Parathyroid adenoma (tissue), 2 donors: ENCODE data around the gene LARGE1.

Source experiments
- H2AFZ ChIP-seq: fragments of 300-600 bp; sonication (generic); one replicate; pipeline ENCODE4 v1.7.0; 2017; ENCODE audit warnings: antibody characterized with exemption, mild to moderate bottlenecking
- H3K27ac ChIP-seq: fragments of 300-600 bp; sonication (generic); one replicate; pipeline ENCODE4 v1.7.0; 2017
- H3K27me3 ChIP-seq: fragments of 300-600 bp; sonication (generic); one replicate; pipeline ENCODE4 v1.7.0; 2017; ENCODE audit warnings: low read length; ENCODE audit not compliant: control insufficient read depth, insufficient read depth
- H3K36me3 ChIP-seq: fragments of 300-600 bp; sonication (generic); one replicate; pipeline ENCODE4 v1.7.0; 2017; ENCODE audit warnings: low read length; ENCODE audit not compliant: control insufficient read depth, insufficient read depth
- H3K4me1 ChIP-seq: fragments of 300-600 bp; sonication (generic); one replicate; pipeline ENCODE4 v1.7.0; 2017; ENCODE audit warnings: control low read depth
- H3K4me2 ChIP-seq: fragments of 300-600 bp; sonication (generic); one replicate; pipeline ENCODE4 v1.7.0; 2017; ENCODE audit warnings: low read length
- H3K4me3 ChIP-seq: fragments of 300-600 bp; sonication (generic); one replicate; pipeline ENCODE4 v1.7.0; 2017; ENCODE audit warnings: low read depth, low read length
- H3K79me2 ChIP-seq: fragments of 300-600 bp; sonication (generic); one replicate; pipeline ENCODE4 v1.7.0; 2017; ENCODE audit warnings: control low read depth
- H3K9ac ChIP-seq: fragments of 300-600 bp; sonication (generic); one replicate; pipeline ENCODE4 v1.7.0; 2017; ENCODE audit warnings: mild to moderate bottlenecking
- H3K9me3 ChIP-seq: fragments of 300-600 bp; sonication (generic); one replicate; pipeline ENCODE4 v1.7.0; 2017; ENCODE audit warnings: low read length; ENCODE audit not compliant: control insufficient read depth
- CTCF ChIP-seq: fragments of 300-600 bp; sonication (generic); IDR thresholded peaks from one replicate; pipeline ENCODE4 v1.7.0; 2017; ENCODE audit warnings: antibody characterized with exemption, mild to moderate bottlenecking
- donor health status: primary hyperparathyroidism.

Gene LARGE1

GRCh38 chr22:33270596-33270995 is 649.7 kb downstream of the LARGE1 start:
- H3K36me3 ChIP-seq, result no peaks in the 10 kb centered on the region
- H2AFZ ChIP-seq, result no peak overlapping the region
- no peak for TF ChIP-seq CTCF
- H3K27me3 ChIP-seq, result no peaks in the 10 kb centered on the region
- no peak overlapping the region for H3K4me2 ChIP-seq
- no peaks in the 10 kb centered on the region for H3K9me3 ChIP-seq
- H3K4me3 ChIP-seq, result no peak overlapping the region
- no peak overlapping the region for H3K9ac ChIP-seq
- H3K27ac ChIP-seq, result no peak overlapping the region
- no peaks in the 10 kb centered on the region for H3K79me2 ChIP-seq
- no peaks in the 10 kb centered on the region for H3K4me1 ChIP-seq

- Histone ChIP-seq H3K9ac (no peak overlapping the region), H3K9me3 (no peaks in the 10 kb centered on the region), H3K36me3 (no peaks in the 10 kb centered on the region), H3K79me2 (no peaks in the 10 kb centered on the region), H3K27ac (no peak overlapping the region), H3K27me3 (no peaks in the 10 kb centered on the region), H3K4me1 (no peaks in the 10 kb centered on the region), H2AFZ (no peak overlapping the region), H3K4me2 (no peak overlapping the region), H3K4me3 (no peak overlapping the region)
- no peak for TF ChIP-seq CTCF
Observed at GRCh38 chr22:33261699-33262098, 658.6 kb downstream of the LARGE1 start.

- no peak for TF ChIP-seq CTCF
- H2AFZ ChIP-seq, result no peak overlapping the region
Observed at GRCh38 chr22:33260498-33260897, 659.8 kb downstream of the LARGE1 start.

DNA sequence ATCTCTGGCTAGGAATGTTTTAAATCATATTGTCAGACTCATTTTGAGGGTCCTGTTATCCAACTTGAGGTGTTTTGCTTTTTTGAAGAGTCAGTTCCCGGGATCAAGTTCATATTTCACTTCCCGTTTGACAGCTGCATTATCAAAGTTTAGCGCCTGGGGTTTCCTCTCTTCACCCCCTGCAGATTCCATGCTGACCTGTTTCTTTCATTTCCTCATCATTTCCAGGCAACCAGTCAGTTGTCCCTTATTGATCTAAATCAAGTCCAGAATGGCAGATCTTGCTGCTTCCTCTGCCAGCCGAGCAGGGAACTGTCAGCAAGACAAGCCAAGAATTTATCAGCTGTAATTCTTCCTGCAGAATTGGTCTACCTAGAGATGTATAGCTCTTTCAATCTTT is 664.5 kb downstream of the LARGE1 start:
- H3K4me3 ChIP-seq, result no peak overlapping the region
- H3K27ac ChIP-seq, result no peak overlapping the region
- H3K36me3 ChIP-seq, result no peaks in the 10 kb centered on the region
- no peaks in the 10 kb centered on the region for H3K4me1 ChIP-seq
- no peak for TF ChIP-seq CTCF
- no peak overlapping the region for H2AFZ ChIP-seq
- H3K79me2 ChIP-seq, result no peaks in the 10 kb centered on the region
- H3K4me2 ChIP-seq, result no peak overlapping the region
- H3K27me3 ChIP-seq, result no peaks in the 10 kb centered on the region
- H3K9ac ChIP-seq, result no peak overlapping the region
- no peaks in the 10 kb centered on the region for H3K9me3 ChIP-seq

More at GRCh38 chr22:33260498-33260897, 659.8 kb downstream of the LARGE1 start:
- Histone ChIP-seq H3K9ac (no peak overlapping the region), H3K79me2 (no peaks in the 10 kb centered on the region), H3K4me3 (no peak overlapping the region), H3K27ac (no peak overlapping the region), H3K27me3 (no peaks in the 10 kb centered on the region), H3K9me3 (no peaks in the 10 kb centered on the region), H3K4me1 (no peaks in the 10 kb centered on the region), H3K4me2 (no peak overlapping the region), H3K36me3 (no peaks in the 10 kb centered on the region)

- Histone ChIP-seq H3K9me3 (no peaks in the 10 kb centered on the region), H3K9ac (no peak overlapping the region), H3K27me3 (no peaks in the 10 kb centered on the region), H3K27ac (no peak overlapping the region), H3K4me3 (no peak overlapping the region), H3K4me1 (no peaks in the 10 kb centered on the region), H2AFZ (no peak overlapping the region), H3K79me2 (no peaks in the 10 kb centered on the region), H3K36me3 (no peaks in the 10 kb centered on the region), H3K4me2 (no peak overlapping the region)
- no peak for TF ChIP-seq CTCF
Observed at GRCh38 chr22:33248948-33249347, 671.3 kb downstream of the LARGE1 start.
